T-helper 2 cell treated with Interferon-gamma antibody and Interleukin-4, amounts not matched to agents 5 μg/mL and 100 μg/mL, for 36 hours (primary cell): ENCODE data around the gene HSPA12B.

Experiments used
- DNase-seq: peaks from one replicate; pipeline ENCODE4 v3.0.0; 2021; ENCODE audit warnings: low spot score
- H3K27ac Mint-ChIP-seq: one replicate; pipeline ENCODE4 v1.8.0; 2021; ENCODE audit warnings: mild to moderate bottlenecking, mixed read lengths
- H3K27me3 Mint-ChIP-seq: one replicate; pipeline ENCODE4 v1.8.0; 2021; ENCODE audit warnings: low read depth, mixed read lengths
- H3K36me3 Mint-ChIP-seq: one replicate; pipeline ENCODE4 v1.8.0; 2021; ENCODE audit warnings: low read depth, mixed read lengths
- H3K4me1 Mint-ChIP-seq: one replicate; pipeline ENCODE4 v1.8.0; 2021; ENCODE audit warnings: low read depth, mixed read lengths
- H3K4me3 Mint-ChIP-seq: one replicate; pipeline ENCODE4 v1.8.0; 2022; ENCODE audit warnings: mild to moderate bottlenecking, moderate library complexity, mixed read lengths
- H3K9me3 Mint-ChIP-seq: one replicate; pipeline ENCODE4 v1.8.0; 2021; ENCODE audit warnings: mixed read lengths

HSPA12B gene

DNA sequence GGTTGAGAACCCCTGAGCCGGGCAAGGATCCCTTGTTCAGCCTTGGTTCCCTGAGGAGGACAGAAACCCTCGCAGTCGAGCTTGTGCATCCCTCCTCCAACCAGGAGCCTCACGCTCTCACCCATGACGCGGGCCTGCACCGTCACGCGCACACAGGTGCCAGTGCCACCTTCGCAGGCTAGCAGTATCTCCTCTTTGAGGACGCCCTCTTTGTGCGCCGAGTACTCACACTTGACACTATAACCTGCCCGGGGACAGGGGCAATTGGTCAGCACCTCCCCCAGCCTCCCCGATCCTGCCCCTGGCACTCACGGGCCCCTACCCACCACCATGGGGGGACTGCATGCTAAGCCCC, 21.8 kb downstream of the HSPA12B start:
- Mint-ChIP-seq H3K27me3 (no peaks in the 10 kb centered on the region), H3K4me1 (peaks cover 4% of the 10 kb centered on the region), H3K36me3 (peaks cover 5% of the 10 kb centered on the region), H3K4me3 (no peak overlapping the region), H3K27ac (no peak overlapping the region), H3K9me3 (no peaks in the 10 kb centered on the region)
- no peak for DNase-seq

DNA sequence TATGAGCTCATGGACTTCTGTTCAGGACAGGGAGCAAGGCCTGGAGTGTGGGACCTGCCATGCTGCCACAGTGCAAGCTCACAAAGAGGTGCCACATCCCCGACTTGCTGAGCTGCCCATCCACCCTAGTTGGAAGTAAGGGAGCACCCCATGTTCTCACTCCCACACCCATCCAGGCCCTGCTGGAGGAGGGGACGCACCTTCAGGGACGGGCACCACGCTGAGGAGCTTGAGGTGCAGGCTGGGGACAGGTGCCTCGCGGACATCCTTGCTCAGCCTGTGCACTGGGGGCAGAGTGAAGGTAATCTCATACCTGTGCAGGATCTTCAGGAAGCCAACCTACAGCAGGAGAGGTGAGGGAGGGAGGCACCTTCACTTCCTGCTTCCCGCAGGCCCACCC, 22.8 kb downstream of the HSPA12B start:
- Mint-ChIP-seq H3K27ac (no peak overlapping the region), H3K4me3 (no peak overlapping the region), H3K27me3 (no peaks in the 10 kb centered on the region), H3K9me3 (no peaks in the 10 kb centered on the region), H3K36me3 (peaks cover 5% of the 10 kb centered on the region), H3K4me1 (peaks cover 4% of the 10 kb centered on the region)
- DNase-seq = no peak

DNA sequence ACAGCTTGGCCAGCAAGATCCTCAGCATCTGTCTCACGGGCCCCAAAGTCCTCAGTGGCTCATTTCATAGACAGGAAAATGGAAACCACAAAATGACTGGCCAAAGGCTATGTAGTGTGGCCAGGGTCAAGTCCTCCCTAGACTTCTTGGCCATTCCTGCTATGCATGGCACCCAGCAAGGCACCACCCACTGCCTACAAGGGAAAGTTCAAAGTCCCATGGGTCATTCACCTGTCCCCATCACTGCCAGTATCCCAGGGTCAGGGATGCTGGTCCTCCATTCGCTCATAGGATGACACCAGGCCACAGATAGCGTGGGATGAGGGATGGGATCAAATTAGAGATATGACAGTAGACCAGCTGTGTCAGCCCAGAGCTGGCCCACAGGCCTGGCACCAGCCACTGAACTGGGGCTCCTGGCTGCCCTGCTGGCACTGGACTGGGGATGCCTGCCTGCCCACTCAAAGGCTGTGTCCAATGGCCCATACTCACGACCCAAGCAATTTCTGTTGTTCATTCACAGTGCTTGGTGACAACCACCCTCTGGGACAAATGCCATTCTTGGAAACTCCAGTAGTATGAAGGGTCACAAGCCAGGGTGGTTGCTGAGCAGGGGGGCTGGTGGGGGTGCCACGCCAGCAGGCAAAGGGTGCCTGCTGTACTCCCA, 23.5 kb downstream of the HSPA12B start:
- Mint-ChIP-seq H3K4me1 (peaks cover 4% of the 10 kb centered on the region), H3K4me3 (no peak overlapping the region), H3K27ac (no peak overlapping the region), H3K9me3 (no peaks in the 10 kb centered on the region), H3K27me3 (no peaks in the 10 kb centered on the region), H3K36me3 (peaks cover 5% of the 10 kb centered on the region)
- no peak for DNase-seq

DNA sequence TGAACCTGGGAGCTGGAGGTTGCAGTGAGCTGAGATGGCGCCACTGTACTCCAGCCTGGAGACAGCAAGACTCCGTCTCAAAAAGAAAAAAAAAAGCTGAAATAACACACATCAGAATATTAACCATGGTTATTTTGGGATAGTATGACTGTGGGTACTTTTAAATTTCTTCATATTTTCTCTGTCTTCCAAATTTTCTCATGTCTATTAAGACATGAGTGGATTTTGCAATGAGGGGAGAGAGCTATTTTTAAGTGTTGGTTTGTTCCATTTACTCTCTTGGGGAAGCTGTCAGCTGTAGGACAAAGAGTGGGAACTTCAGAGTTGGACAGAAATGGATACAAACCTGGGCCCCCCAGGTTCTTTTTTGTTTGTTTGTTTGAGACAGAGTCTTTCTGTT, 24.8 kb downstream of the HSPA12B start:
- Mint-ChIP-seq H3K9me3 (no peaks in the 10 kb centered on the region), H3K4me1 (peaks cover 4% of the 10 kb centered on the region), H3K36me3 (peaks cover 5% of the 10 kb centered on the region), H3K27ac (no peak overlapping the region), H3K4me3 (no peak overlapping the region), H3K27me3 (no peaks in the 10 kb centered on the region)
- DNase-seq = no peak

DNA sequence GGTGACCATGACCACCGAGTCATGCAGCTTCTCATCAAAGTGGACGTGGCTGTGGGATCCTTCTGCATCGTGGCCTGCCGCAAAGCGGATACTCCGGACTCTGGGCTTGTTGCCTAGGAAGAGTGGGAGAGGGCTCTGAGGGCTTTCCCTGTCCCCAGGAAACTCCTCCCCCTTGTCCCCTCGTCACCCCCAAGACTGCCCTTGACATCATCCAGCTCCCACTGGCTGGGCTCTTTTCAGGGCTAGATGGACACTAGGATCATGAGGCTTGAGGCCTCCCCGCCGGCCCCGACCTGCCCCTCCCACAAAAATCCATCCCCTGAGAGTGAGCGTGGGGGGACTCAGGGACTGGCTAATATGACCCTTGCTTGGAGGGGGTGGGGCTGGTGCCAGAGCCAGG, 26.1 kb downstream of the HSPA12B start:
- Mint-ChIP-seq H3K27me3 (no peaks in the 10 kb centered on the region), H3K4me1 (no peaks in the 10 kb centered on the region), H3K9me3 (no peaks in the 10 kb centered on the region), H3K4me3 (no peak overlapping the region), H3K27ac (no peak overlapping the region), H3K36me3 (peaks cover 5% of the 10 kb centered on the region)
- DNase-seq = no peak

DNA sequence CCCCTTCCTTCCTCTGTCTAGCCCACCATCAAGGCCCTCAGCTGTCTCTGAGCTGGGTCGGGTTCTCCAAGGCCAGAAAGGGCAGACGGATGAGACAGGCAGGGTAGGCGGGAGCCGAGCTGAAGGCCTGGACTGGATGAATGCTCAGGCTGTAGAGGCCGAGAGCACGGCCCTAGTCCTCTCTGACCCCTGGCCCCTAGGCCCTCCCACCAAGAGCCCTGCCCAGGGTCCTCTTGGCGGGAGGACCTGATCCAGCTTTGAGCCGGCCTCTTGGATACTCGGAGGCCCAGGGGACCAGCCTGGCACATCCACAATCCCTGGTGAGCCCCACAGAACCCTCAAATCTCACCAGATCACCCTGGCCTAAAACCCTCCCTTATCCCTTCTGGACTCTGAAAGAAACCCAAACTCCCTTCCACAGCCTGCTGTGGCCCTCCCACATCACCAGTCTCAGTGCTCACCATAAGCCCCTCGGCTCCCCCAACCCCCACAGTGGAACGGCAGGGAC, 26.9 kb downstream of the HSPA12B start:
- H3K4me3 Mint-ChIP-seq = no peak overlapping the region
- H3K27ac Mint-ChIP-seq = no peak overlapping the region
- H3K4me1 Mint-ChIP-seq = no peaks in the 10 kb centered on the region
- no peaks in the 10 kb centered on the region for H3K27me3 Mint-ChIP-seq
- peaks cover 5% of the 10 kb centered on the region for H3K36me3 Mint-ChIP-seq
- no peak for DNase-seq
- H3K9me3 Mint-ChIP-seq = no peaks in the 10 kb centered on the region

DNA sequence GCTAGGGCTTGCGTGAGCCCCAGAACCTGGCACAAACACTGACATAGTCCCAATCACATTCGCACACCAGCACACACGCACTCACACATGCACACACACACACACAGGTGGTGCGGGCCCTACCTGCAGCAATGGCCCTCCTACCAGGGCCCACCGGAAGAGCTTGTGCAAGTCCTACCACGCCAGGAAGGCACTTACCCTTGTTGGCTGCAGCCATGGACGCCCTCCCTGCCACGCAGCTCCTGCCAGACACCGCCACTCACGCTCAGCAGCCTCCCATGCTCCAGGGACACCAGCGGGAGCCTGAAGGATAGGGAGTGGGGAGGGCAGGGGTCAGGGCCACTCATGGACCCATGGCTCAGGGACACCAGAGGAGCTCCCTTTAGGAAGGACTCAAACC, 27.4 kb downstream of the HSPA12B start:
- Mint-ChIP-seq H3K36me3 (peaks cover 5% of the 10 kb centered on the region), H3K9me3 (no peaks in the 10 kb centered on the region), H3K27me3 (no peaks in the 10 kb centered on the region), H3K4me3 (no peak overlapping the region), H3K4me1 (no peaks in the 10 kb centered on the region), H3K27ac (no peak overlapping the region)
- DNase-seq = no peak

DNA sequence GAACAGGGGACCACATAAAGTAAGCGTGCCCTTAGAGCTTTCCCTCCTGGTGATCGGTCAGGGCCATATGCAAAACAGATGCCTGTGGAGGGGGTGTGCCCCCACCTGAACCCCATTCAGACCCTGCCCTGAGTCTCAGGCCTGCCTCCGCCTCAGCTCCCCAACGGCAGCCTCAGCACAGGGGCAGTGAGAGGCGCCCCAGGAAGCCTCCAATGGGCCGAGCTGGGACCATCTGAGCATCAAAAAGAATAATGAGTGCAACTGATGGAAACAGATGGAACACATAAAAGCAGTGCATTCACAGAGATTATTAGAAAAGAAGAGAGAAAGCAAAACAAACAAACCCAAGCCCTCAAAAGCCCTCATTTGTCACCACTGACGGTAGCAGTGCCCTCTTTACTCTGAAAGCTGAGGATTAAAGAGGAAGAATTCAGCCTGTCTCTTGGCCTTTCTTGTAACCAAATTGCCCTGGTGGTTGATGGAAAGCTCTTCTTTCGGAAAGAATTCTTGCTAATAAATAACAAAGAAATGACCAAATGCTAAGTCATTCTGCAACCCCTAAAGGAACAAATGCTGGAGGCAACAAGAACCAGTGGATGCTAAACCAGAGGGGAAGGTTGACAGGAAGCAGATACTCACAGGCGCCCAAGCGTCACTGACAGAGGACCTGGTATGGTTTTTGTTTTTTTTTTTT, 28.3 kb downstream of the HSPA12B start:
- Mint-ChIP-seq H3K9me3 (no peaks in the 10 kb centered on the region), H3K4me1 (peaks cover under 1% of the 10 kb centered on the region), H3K27ac (no peak overlapping the region), H3K36me3 (peaks cover 5% of the 10 kb centered on the region), H3K27me3 (no peaks in the 10 kb centered on the region), H3K4me3 (no peak overlapping the region)
- no peak for DNase-seq

DNA sequence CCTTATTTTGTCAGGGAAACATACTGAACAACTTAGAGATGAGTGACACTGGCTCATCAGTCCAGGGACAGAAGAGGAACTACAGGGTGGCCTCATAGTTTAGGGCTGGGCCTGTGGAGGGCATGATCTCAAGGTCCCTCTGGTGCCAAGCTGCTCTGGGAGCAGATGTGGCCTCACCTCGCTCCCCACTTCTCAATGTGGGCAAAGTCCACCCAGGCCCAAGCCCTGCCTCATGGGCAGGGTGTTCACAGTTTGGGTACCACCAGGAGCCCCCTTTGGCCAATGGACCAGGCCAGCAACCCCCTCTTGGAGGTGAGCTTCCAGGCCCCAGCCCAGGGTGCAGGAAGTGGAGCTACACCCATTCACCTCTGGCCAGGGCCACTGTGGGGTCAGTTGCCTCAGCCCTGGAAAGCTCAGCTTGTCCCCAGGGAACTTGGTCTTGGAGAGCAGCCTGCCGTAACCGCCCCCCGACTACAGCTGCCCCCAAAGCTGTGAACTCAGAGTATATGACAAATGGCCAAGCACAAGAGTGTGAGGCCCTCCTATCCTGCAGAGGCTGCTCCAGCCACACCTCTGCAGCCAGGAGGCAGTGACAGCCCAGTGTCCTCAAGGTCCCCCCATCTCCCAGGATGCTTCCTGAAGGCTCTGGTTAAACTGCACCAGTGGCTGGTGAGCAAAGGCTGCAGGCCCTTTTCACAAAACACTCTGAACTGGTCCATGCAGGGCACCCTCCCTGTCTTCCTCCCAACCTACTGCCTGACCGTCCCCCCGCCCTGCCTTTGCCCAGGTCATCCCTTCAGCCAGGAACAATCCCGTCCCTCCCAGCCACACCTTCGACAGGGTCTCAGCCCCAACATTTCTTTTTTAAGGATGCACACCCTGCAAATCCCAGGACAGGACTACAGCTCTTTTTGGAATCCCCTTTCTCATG, 31.5 kb downstream of the HSPA12B start:
- Mint-ChIP-seq H3K27ac (no peak overlapping the region), H3K4me1 (peaks cover 20% of the 10 kb centered on the region), H3K4me3 (no peak overlapping the region), H3K9me3 (no peaks in the 10 kb centered on the region), H3K36me3 (no peaks in the 10 kb centered on the region), H3K27me3 (no peaks in the 10 kb centered on the region)
- DNase-seq = no peak

DNA sequence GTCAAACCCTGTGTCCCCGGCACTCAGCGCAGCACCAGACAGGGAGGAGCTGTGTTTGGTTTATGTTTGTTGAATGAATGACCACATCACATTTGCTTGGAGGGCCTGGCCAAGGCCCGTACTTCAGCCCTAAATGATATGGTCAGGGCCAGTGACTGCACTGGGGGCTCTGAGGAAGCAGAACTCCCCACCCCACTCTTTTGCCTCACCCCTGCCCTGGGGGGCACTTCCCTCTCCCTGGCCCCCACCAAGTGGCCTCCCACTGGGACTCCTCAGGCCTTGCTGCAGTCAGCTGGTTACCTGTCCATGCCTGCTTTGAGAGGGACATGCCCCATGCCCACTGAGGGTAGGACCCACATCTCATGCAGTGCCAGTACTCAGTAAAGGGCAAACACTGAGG, 32.2 kb downstream of the HSPA12B start:
- no peak for DNase-seq
- H3K36me3 Mint-ChIP-seq = no peaks in the 10 kb centered on the region
- no peaks in the 10 kb centered on the region for H3K9me3 Mint-ChIP-seq
- H3K4me1 Mint-ChIP-seq = peaks cover 23% of the 10 kb centered on the region
- H3K27me3 Mint-ChIP-seq = no peaks in the 10 kb centered on the region
- no peak overlapping the region for H3K27ac Mint-ChIP-seq
- no peak overlapping the region for H3K4me3 Mint-ChIP-seq

DNA sequence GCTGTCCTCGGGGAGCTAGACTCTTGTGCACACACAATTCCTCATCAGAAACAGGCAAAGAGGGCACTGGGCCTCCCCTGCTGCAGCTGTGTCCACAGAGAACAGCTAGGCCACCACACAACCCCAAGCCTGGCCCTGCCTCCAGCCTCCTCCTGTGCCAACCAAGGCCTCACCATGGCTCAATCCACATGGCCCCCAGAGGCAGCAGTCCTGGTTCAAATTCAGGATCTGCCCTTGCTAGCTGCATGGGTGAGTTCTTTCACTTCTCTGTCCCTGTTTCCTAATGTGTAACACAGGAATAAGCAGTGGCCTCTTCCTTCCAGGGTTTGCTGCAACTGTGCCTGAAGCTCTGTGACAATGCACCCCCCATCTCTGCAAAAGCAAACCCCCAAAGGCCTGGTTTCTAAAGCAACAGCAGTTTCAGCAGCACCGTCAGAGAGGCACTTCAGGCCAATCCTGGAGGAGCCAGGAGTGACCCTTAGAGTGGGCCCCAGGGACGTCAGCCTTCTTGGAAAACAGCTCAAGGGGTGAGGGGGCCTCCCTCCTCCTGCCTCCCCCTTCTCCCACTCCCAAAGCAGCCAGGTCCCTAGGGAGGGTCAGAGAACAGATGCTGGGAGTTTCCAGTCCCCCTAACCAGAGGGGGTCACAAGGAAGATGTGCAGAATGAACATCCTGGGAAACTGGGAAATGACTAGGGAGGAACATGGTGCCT, 32.8 kb downstream of the HSPA12B start:
- Mint-ChIP-seq H3K27ac (no peak overlapping the region), H3K4me3 (peak overlapping the region; percentile 12), H3K27me3 (no peaks in the 10 kb centered on the region), H3K36me3 (no peaks in the 10 kb centered on the region), H3K9me3 (no peaks in the 10 kb centered on the region), H3K4me1 (peaks cover 23% of the 10 kb centered on the region)
- no peak for DNase-seq

DNA sequence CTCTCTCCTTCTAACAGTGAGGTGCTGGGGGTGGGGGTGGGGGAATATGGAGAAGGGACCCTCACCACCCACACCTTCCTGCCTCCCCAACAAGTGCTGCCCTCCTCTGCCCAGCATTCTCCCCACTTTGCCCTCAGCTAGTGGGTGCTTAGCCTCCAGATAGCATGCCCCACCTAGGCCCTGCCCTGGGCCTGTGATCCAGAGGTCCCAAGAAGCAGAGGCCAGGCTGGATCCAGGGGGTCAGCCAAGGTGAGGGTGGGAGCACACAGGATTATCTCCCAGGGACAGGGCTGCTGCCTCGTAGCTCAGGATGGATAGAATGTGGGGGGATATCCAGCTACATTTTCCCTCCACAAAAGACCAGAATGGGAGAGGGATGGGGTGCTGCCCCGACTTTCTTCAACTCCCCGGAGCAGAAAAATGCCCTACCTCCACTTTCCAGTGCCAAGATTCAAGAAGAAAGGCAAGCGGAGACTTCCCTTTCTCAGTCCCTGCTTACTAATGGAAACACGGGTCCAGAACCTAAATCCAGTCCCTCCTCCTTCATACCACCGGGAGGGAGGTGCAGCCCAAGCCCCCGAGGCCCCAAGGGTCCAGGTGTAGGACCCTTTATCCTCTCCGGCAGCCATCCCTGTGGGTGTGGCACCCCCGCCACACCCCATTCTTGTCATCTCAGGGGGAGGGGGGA, 34.1 kb downstream of the HSPA12B start:
- no peaks in the 10 kb centered on the region for H3K9me3 Mint-ChIP-seq
- peak overlapping the region; percentile 82 for H3K4me3 Mint-ChIP-seq
- no peaks in the 10 kb centered on the region for H3K36me3 Mint-ChIP-seq
- no peak for DNase-seq
- peaks cover 23% of the 10 kb centered on the region for H3K4me1 Mint-ChIP-seq
- H3K27me3 Mint-ChIP-seq = peaks cover 1% of the 10 kb centered on the region
- H3K27ac Mint-ChIP-seq = no peak overlapping the region

DNA sequence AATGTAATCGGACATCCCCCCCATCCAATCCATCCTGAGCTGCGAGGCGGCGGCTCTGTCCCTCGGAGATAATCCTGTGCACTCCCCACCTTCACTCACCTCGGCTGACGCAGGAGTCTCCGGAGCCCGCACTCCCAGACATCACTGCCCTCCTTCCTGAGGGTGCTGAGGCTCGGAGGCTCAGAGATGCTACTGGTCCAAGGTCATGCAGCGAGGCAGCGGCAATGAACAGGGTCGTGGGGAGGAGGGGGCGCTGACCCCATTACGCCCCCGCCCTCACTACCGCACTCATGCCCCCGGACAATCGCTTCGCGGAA, 34.6 kb downstream of the HSPA12B start:
- H3K9me3 Mint-ChIP-seq = no peaks in the 10 kb centered on the region
- H3K4me3 Mint-ChIP-seq = peak overlapping the region; percentile 82
- H3K36me3 Mint-ChIP-seq = no peaks in the 10 kb centered on the region
- H3K4me1 Mint-ChIP-seq = peaks cover 23% of the 10 kb centered on the region
- peak overlapping the region; percentile 13 for H3K27ac Mint-ChIP-seq
- peaks cover 6% of the 10 kb centered on the region for H3K27me3 Mint-ChIP-seq
- no peak for DNase-seq
